Spleen (tissue), 11 donors: ENCODE results near the gene CHD9. TPM values are rescaled to one million over a fixed set of nuclear protein-coding genes. Genes with fewer than 3 reads are reported as not detected.

Experiments
- DNase-seq: peaks from one replicate; pipeline ENCODE4 v3.0.0-alpha.2; 2020
- H3K27ac ChIP-seq, 8 donors: fragments of 200-600 bp; sonication (generic) in 7 of 8; 1 replicate in 4 of 8; 2 replicates in 4 of 8; pipeline versions ENCODE4 v1.5.0 to v1.8.0; 2016 to 2021; ENCODE audit warnings: inconsistent platforms in 4 of 8, mild to moderate bottlenecking in 4 of 8, moderate library complexity in 1 of 8
- H3K27me3 ChIP-seq, 7 donors: fragments of 200-600 bp; sonication (generic) in 6 of 7; replicated peaks in 1 of 7; 1 replicate in 4 of 7; 2 replicates in 3 of 7; pipeline versions ENCODE4 v1.5.0 to v1.8.0; 2016 to 2021; ENCODE audit warnings: inconsistent platforms in 3 of 7, mild to moderate bottlenecking in 1 of 7
- H3K36me3 ChIP-seq, 6 donors: fragments of 200-600 bp; sonication (generic) in 5 of 6; 1 replicate in 4 of 6; 2 replicates in 2 of 6; pipeline versions ENCODE4 v1.5.0 to v1.8.0; 2016 to 2021; ENCODE audit warnings: inconsistent platforms in 2 of 6
- H3K4me1 ChIP-seq, 6 donors: fragments of 200-600 bp; sonication (generic) in 5 of 6; 1 replicate in 3 of 6; 2 replicates in 3 of 6; pipeline versions ENCODE4 v1.5.0 to v1.8.0; 2016 to 2021; ENCODE audit warnings: inconsistent platforms in 3 of 6
- H3K4me3 ChIP-seq, 8 donors: fragments of 200-600 bp; sonication (generic) in 7 of 8; 1 replicate in 4 of 8; 2 replicates in 4 of 8; pipeline versions ENCODE4 v1.5.0 to v1.8.0; 2016 to 2021; ENCODE audit warnings: inconsistent platforms in 4 of 8, mild to moderate bottlenecking in 4 of 8, moderate library complexity in 2 of 8
- H3K9me3 ChIP-seq, 8 donors: fragments of 200-600 bp; sonication (generic) in 7 of 8; 1 replicate in 4 of 8; 2 replicates in 4 of 8; pipeline versions ENCODE4 v1.5.0 to v1.8.0; 2016 to 2021; ENCODE audit warnings: inconsistent platforms in 4 of 8
- POLR2A ChIP-seq, 3 donors: fragments of 450-650 bp; IDR thresholded peaks; one replicate each; pipeline ENCODE4 v1.5.1; 2017; ENCODE audit warnings: antibody characterized with exemption in 3 of 3, mild to moderate bottlenecking in 1 of 3
- POLR2AphosphoS5 ChIP-seq, 3 donors: sonication (generic); formaldehyde crosslinking; IDR thresholded peaks; one replicate each; pipeline ENCODE4 v1.5.1; 2017; ENCODE audit warnings: antibody characterized with exemption in 3 of 3
- WGBS, 5 donors: extraction: QIAGEN DNeasy Blood & Tissue Kit in 3 of 5; methylation state at CpG; one replicate each; pipeline versions ENCODE4 v1.1.5 to v1.1.7; 2013 to 2018; 5-methylcytosine and 5-hydroxymethylcytosine counted together
- intact Hi-C: fragments of 100-400 bp; cut with DNase I; formaldehyde crosslinking; loops from one replicate; pipeline ENCODE4 v1.15.0; 2023; ENCODE audit warnings: low total_unique reads
- polyA plus RNA-seq, 3 donors: library from polyadenylated mRNA; stranded (reverse); fragments of 200-250 nt; gene quantifications; one replicate each; pipeline ENCODE4 v1.2.1, GENCODE V29; 2013
- total RNA-seq, 7 donors: library from RNA; depleted of rRNA in 3 of 7; stranded (reverse); fragments of >200 nt in 3 of 7; fragmentation: NEBNext Ultra II Directional in 4 of 7; extraction: Animal tissue kit (Norgen Biotek cat#: 25700) in 4 of 7; gene quantifications; one replicate each; pipeline versions ENCODE4 v1.1.0 to v1.2.1, GENCODE V29; 2016 to 2021
- TF ChIP-seq, protein P1 (sequence below), 11 experiments: fragments of 200-600 bp in 7 of 11; fragments of 450-650 bp in 4 of 11; sonication (generic) in 4 of 11; IDR thresholded peaks in 8 of 11; conservative IDR thresholded peaks in 3 of 11; 1 replicate in 7 of 11; 2 replicates in 4 of 11; pipeline versions ENCODE4 v1.4.0 to v1.8.0; 2016 to 2021; ENCODE audit warnings: antibody characterized with exemption in 11 of 11, inconsistent platforms in 4 of 11, mild to moderate bottlenecking in 1 of 11
- donor health status: healthy with polysubstance abuse.
- donor health status: DM: no; HTN: no; CAD: no; lungs with moderate emphysema.
- donor health status: DM: no; HTN: no; CAD: no.
- donor health status: Bipolar disorder and iron deficiency.
- donor health status: healthy.
- donor health status: DM: no; HTN: no; CAD: no.
- donor health status: DM: yes; HTN: yes; CAD: no.

CHD9 gene
- total and polyA plus RNA-seq, 10 donors, result 16.7 to 93.3 (median 76.0) TPM

DNA sequence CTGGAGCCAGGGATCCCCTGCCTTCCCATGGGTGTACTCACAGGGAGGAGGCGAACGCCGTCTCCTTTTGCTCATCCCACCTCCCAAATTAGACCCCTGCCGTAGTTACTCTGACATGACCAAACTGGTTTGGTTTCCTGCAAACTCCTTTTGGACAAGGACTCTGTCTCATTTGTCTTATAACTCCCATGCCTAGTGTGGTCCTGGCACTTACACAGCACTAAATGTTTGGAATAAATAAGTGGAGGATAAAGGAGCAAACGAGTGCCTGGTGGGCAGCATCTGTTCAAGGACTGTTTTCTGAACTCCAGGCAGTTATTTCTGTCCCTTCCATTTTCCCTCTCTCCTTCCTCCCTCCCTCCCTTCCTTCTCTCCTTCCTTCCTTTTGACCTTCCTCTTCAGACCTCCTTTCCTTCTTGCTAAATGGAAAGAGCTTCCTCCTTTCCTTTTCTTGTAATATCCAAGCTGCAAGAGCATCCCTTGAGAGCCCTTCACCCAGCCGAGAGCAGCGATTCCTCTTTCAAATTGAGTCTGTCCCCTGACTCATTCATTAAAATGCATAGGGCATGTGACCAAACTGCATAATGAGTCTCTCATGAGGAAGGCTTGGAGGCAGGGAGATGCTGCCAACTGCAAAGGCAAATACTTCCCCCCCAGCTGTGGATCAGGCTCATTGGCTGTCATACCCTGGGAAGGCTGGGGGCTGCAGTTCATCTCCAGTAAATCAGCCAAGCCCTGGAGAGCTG is 36.8 kb downstream of the CHD9 start:
- peak in 2 of 3 donors; percentile 35 to 43 for TF ChIP-seq POLR2AphosphoS5 (IDR thresholded peaks at IDR 0.05)
- TF ChIP-seq, protein P1, sequence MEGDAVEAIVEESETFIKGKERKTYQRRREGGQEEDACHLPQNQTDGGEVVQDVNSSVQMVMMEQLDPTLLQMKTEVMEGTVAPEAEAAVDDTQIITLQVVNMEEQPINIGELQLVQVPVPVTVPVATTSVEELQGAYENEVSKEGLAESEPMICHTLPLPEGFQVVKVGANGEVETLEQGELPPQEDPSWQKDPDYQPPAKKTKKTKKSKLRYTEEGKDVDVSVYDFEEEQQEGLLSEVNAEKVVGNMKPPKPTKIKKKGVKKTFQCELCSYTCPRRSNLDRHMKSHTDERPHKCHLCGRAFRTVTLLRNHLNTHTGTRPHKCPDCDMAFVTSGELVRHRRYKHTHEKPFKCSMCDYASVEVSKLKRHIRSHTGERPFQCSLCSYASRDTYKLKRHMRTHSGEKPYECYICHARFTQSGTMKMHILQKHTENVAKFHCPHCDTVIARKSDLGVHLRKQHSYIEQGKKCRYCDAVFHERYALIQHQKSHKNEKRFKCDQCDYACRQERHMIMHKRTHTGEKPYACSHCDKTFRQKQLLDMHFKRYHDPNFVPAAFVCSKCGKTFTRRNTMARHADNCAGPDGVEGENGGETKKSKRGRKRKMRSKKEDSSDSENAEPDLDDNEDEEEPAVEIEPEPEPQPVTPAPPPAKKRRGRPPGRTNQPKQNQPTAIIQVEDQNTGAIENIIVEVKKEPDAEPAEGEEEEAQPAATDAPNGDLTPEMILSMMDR (IDR thresholded peaks at IDR 0.05 in 8 of 11, conservative IDR thresholded peaks at IDR 0.05 in 3 of 11), result no peak
- WGBS, 5 donors, result 31 to 49% (median 37%) methylated on average over 7 of the region's 7 CpGs
- no peaks in the 10 kb centered on the region for H3K27me3 ChIP-seq
- peak overlapping the region; percentile 64 to 90 (median 78) for H3K27ac ChIP-seq
- peaks cover 24 to 78% (median 64%) of the 10 kb centered on the region in 6 donors for H3K4me1 ChIP-seq
- H3K4me3 ChIP-seq, result peak overlapping the region in 2 of 8 donors; percentile 8 to 54
- intact Hi-C loops, result no loop called here
- no peaks in the 10 kb centered on the region for H3K9me3 ChIP-seq
- no peak for DNase-seq
- peaks cover 0 to 6% (median 0%) of the 10 kb centered on the region in 6 donors for H3K36me3 ChIP-seq

DNA sequence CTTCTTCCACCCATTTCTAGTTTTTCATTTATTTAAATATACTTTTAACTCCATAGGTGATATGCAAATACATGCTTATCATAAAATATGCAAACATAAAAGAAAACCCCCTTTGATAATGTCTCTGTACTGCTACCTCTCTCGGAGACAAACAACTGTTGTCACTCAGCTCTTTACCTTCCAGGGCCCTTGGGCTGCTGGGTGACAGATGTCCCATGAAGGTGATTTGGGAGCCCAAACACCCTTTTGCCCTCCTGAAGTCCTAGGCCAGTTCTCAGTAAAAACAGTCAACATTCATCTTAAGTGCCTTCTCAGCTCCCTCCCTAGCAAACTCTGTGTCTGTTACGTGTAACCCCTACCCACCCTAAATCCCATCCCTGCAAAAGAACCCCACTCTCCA is 37.5 kb downstream of the CHD9 start:
- peaks cover 25 to 84% (median 67%) of the 10 kb centered on the region in 6 donors for H3K4me1 ChIP-seq
- H3K27ac ChIP-seq, result peak overlapping the region in 6 of 8 donors; percentile 76 to 90 (median 80)
- peaks cover 0 to 6% (median 0%) of the 10 kb centered on the region in 6 donors for H3K36me3 ChIP-seq
- H3K4me3 ChIP-seq, result no peak overlapping the region
- DNase-seq, result no peak
- H3K9me3 ChIP-seq, result no peaks in the 10 kb centered on the region
- H3K27me3 ChIP-seq, result no peaks in the 10 kb centered on the region
- 46 to 89% (median 82%) methylated on average over 2 of the region's 2 CpGs for WGBS, 5 donors
- intact Hi-C loops, result no loop called here
- no peak for TF ChIP-seq POLR2AphosphoS5 (IDR thresholded peaks at IDR 0.05)
- TF ChIP-seq POLR2A (IDR thresholded peaks at IDR 0.05), result no peak
- TF ChIP-seq, protein P1 (IDR thresholded peaks at IDR 0.05 in 8 of 11, conservative IDR thresholded peaks at IDR 0.05 in 3 of 11), result no peak

DNA sequence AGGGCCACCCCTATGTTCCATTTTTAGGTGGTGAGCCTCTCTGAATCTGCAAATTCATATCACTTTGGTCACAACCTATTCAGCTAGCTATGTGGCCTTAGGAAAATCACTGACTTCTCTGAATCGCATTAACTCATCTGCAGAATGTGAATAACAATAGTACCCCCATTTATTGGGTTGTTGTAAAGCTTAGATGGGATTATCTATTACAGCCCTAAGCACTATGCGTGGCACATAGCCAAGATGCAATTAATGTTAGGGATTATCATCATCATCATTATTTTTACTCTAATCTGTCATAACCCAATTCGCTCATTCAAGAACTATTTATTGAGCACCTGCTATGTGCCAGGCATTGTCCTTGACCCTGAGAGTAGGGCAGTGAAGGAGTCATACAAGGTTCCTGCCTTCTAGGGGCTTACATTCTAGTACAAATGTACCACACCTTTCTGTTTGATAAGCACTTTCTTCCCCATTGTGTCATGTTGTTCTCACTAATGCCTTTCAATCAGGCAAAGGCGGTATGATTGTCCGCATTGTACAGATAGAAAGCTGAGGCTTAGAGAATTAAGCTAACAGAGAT is 38.5 kb downstream of the CHD9 start:
- Histone ChIP-seq H3K27me3 (no peaks in the 10 kb centered on the region), H3K27ac (peak overlapping the region in 7 of 8 donors; percentile 48 to 90 (median 80)), H3K9me3 (no peaks in the 10 kb centered on the region), H3K36me3 (no peaks in the 10 kb centered on the region), H3K4me3 (no peak overlapping the region), H3K4me1 (peaks cover 33 to 94% (median 76%) of the 10 kb centered on the region in 6 donors)
- TF ChIP-seq POLR2A (IDR thresholded peaks at IDR 0.05) (no peak), POLR2AphosphoS5 (IDR thresholded peaks at IDR 0.05) (no peak)
- TF ChIP-seq, protein P1 (IDR thresholded peaks at IDR 0.05 in 8 of 11, conservative IDR thresholded peaks at IDR 0.05 in 3 of 11), result no peak
- no peak for DNase-seq
- intact Hi-C loops, result no loop called here
- WGBS, 5 donors, result 93 to 98% (median 96%) methylated on average over 5 of the region's 5 CpGs

DNA sequence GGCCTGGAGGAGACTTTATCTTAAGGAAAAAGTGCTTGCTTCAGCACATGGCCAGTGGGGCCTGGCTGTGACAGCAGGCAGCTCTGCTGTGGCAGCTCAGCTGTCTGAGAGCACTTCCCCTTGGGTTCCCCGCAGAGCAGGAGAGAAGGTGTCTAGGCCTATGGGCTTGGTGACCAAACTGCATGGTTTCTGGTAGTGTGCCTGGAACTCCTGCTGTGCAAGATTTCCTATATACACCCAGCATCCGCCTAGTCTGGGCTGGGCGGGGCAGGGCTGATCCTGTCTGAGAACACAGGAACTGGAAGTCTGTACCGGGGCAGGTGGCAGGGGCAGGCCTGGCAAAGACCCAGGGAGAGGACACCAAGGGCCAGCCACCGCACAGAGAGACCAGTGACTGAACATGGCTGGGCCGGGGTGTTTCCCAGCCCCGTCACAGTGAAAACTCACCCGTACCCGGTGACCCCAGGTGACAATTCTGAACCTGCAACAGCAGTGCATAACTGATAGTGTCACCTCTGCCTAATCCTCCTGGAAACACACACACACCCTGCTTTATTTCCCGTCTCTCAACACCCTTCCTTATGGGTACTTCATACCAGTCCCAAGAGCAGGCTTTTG is 39.3 kb downstream of the CHD9 start:
- WGBS, 5 donors, result 30 to 41% (median 34%) methylated on average over 10 of the region's 10 CpGs
- TF ChIP-seq POLR2A (IDR thresholded peaks at IDR 0.05) (no peak), POLR2AphosphoS5 (IDR thresholded peaks at IDR 0.05) (peak; percentile 55 to 71 (median 69))
- TF ChIP-seq, protein P1 (IDR thresholded peaks at IDR 0.05 in 8 of 11, conservative IDR thresholded peaks at IDR 0.05 in 3 of 11), result no peak
- Histone ChIP-seq H3K36me3 (no peaks in the 10 kb centered on the region), H3K27me3 (no peaks in the 10 kb centered on the region), H3K4me1 (peaks cover 40 to 99% (median 85%) of the 10 kb centered on the region in 6 donors), H3K9me3 (no peaks in the 10 kb centered on the region), H3K4me3 (peak overlapping the region in 1 of 8 donors; percentile 11), H3K27ac (peak overlapping the region; percentile 48 to 90 (median 78))
- intact Hi-C loops, result no loop called here
- DNase-seq, result peak; percentile 90
